ENCODE measurements around the gene PTPMT1. TPM values are rescaled to one million over a fixed set of nuclear protein-coding genes. Genes with fewer than 3 reads are reported as not detected.

Gene PTPMT1
- polyA plus RNA-seq, 3 donors: 39.2 to 87.8 (median 83.3) TPM

DNA sequence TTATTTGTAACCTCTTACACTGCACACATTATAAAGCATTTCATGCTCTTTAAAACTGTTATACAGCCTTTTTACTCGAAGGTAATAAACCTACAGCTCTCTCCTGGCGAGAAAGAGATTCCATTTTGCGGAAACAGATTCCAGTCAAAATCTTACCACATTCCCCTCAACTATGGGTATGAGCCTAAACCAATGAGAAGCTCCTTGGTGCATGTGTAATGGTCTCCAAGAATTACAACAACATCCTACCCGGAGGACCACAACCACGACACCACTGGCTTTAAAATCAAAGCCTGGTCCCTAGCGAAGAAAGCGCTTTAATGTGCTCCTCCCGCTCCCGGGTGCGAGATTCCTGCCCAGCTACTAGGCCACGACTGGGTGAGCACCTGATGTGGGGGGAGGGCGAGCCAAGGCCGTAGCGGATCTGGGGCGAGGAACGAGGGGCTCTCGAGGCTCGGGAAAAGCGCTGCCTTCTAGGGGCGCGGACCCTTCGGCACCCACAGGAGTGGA lies 13.3 kb upstream of the PTPMT1 start:
- Histone ChIP-seq H3K4me3 (replicated peaks in 1 of 3; ENCODE audit: low read depth in 2 of 3, low read length in 3 of 3) (peak overlapping the region; percentile 81 to 96 (median 92)), H3K4me1 (ENCODE audit: control insufficient read depth in 1 of 2, insufficient read depth in 2 of 2, low read length in 2 of 2) (peaks cover 52 to 62% of the 10 kb centered on the region in 2 donors), H2AFZ (ENCODE audit: insufficient read depth, low read depth, low read length, poor library complexity, severe bottlenecking) (peak overlapping the region; percentile 85), H3K27ac (ENCODE audit: low read depth in 1 of 2, low read length in 2 of 2) (peak overlapping the region; percentile 94 to 98), H3K36me3 (replicated peaks in 1 of 2; ENCODE audit: control insufficient read depth in 1 of 2, insufficient read depth in 2 of 2, low read length in 2 of 2) (no peaks in the 10 kb centered on the region), H4K20me1 (ENCODE audit: insufficient read depth, low read length) (peaks cover 23% of the 10 kb centered on the region), H3K9me3 (replicated peaks in 1 of 2; ENCODE audit: control insufficient read depth in 1 of 2, insufficient read depth in 1 of 2, low read length in 2 of 2) (no peaks in the 10 kb centered on the region), H3K27me3 (ENCODE audit: control insufficient read depth in 2 of 2, insufficient read depth in 2 of 2, low read length in 2 of 2) (no peaks in the 10 kb centered on the region), H3K9ac (ENCODE audit: insufficient read depth, low read length, poor library complexity, severe bottlenecking) (peak overlapping the region; percentile 94), H3K4me2 (replicated peaks; ENCODE audit: extremely low read depth, low read length, poor library complexity, severe bottlenecking) (peak overlapping the region; percentile 95), H3K79me2 (ENCODE audit: insufficient read depth, low read length) (peaks cover 64% of the 10 kb centered on the region)
- DNase-seq: peak; percentile 46 to 72 (median 59)
- WGBS (ENCODE audit: insufficient coverage): 0% methylated on average over 20 of the region's 22 CpGs
- Mint-ChIP-seq H3K27me3 (ENCODE audit: low read depth in 3 of 3) (no peaks in the 10 kb centered on the region), H3K9me3 (peaks cover 0 to 2% (median 0%) of the 10 kb centered on the region in 7 donors), H3K27ac (peak overlapping the region; percentile 98 to 99 (median 99)), H3K4me1 (peaks cover 48% of the 10 kb centered on the region), H3K36me3 (peaks cover 7 to 11% of the 10 kb centered on the region in 2 donors), H3K4me3 (peak overlapping the region; percentile 96 to 98)
- TF ChIP-seq, protein P1, sequence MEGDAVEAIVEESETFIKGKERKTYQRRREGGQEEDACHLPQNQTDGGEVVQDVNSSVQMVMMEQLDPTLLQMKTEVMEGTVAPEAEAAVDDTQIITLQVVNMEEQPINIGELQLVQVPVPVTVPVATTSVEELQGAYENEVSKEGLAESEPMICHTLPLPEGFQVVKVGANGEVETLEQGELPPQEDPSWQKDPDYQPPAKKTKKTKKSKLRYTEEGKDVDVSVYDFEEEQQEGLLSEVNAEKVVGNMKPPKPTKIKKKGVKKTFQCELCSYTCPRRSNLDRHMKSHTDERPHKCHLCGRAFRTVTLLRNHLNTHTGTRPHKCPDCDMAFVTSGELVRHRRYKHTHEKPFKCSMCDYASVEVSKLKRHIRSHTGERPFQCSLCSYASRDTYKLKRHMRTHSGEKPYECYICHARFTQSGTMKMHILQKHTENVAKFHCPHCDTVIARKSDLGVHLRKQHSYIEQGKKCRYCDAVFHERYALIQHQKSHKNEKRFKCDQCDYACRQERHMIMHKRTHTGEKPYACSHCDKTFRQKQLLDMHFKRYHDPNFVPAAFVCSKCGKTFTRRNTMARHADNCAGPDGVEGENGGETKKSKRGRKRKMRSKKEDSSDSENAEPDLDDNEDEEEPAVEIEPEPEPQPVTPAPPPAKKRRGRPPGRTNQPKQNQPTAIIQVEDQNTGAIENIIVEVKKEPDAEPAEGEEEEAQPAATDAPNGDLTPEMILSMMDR (IDR thresholded peaks at IDR 0.05): no peak
- intact Hi-C loops (cut with micrococcal nuclease): loop anchor here (2.0 to 5.0 kb wide), 4 partner anchors 35 to 55 kb away; no protein-coding TSS in a partner anchor

DNA sequence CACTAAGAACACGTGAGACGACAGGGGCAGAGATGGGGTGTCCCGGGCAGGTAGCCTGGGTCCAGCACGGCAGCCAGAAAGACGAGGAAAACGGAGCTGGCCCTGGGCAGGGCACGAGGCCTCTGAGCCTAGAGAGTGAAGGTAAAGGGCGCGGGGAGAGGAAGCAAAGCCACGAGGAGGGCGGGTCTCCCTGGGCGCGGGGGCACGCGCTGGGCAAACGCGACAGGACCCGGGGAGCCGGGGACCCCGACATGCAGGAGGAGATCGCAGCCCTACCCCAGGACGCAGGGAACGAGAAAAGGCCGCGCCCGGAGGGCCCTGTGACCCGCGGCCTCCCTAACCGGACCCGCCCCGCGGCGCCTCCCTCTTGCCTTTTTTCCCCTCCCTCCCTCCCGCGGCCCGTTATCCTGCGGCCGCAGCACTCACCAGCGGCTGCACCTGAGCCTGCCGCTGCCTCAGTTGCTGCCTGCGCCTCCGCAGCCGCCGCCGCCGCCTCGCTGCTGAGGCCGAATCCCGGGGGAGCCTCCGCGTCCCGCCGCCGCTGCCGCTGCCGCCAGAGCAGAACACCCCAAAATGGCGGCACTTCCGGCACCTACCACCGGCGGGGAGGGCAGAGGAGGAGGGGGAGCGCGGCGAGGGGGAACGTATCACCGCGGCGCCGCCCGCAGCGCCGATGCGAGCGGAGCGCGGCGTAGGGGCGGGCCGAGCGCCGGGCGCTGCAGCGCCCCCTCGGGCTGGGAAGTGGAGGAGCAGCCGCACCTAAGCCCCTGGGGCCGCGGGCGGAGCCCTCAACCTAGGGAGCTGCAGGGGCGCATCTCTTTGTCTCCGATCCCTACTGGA lies 12.6 kb upstream of the PTPMT1 start, which contains the start of gene CELF1:
CELF1 (minus strand) TSS at position 567 of the 840 bp plus-strand sequence. CDS start 53,609 bp downstream, outside the sequence.
- H3K9me3 Mint-ChIP-seq: peaks cover 0 to 2% (median 0%) of the 10 kb centered on the region in 7 donors
- Histone ChIP-seq H3K27me3 (ENCODE audit: control insufficient read depth in 2 of 2, insufficient read depth in 2 of 2, low read length in 2 of 2) (no peaks in the 10 kb centered on the region), H3K9ac (ENCODE audit: insufficient read depth, low read length, poor library complexity, severe bottlenecking) (peak within 1 kb of the TSS; percentile 94), H2AFZ (ENCODE audit: insufficient read depth, low read depth, low read length, poor library complexity, severe bottlenecking) (peak within 1 kb of the TSS; percentile 85), H3K9me3 (replicated peaks in 1 of 2; ENCODE audit: control insufficient read depth in 1 of 2, insufficient read depth in 1 of 2, low read length in 2 of 2) (no peaks in the 10 kb centered on the region), H3K27ac (ENCODE audit: low read depth in 1 of 2, low read length in 2 of 2) (peak within 1 kb of the TSS; percentile 94 to 98), H4K20me1 (ENCODE audit: insufficient read depth, low read length) (peaks cover 18% of the 10 kb centered on the region), H3K4me2 (replicated peaks; ENCODE audit: extremely low read depth, low read length, poor library complexity, severe bottlenecking) (peak within 1 kb of the TSS; percentile 95), H3K4me1 (ENCODE audit: control insufficient read depth in 1 of 2, insufficient read depth in 2 of 2, low read length in 2 of 2) (peaks cover 46 to 56% of the 10 kb centered on the region in 2 donors), H3K4me3 (replicated peaks in 1 of 3; ENCODE audit: low read depth in 2 of 3, low read length in 3 of 3) (peak within 1 kb of the TSS; percentile 81 to 96 (median 92)), H3K79me2 (ENCODE audit: insufficient read depth, low read length) (peaks cover 57% of the 10 kb centered on the region), H3K36me3 (replicated peaks in 1 of 2; ENCODE audit: control insufficient read depth in 1 of 2, insufficient read depth in 2 of 2, low read length in 2 of 2) (no peaks in the 10 kb centered on the region)
- TF ChIP-seq, protein P1 (IDR thresholded peaks at IDR 0.05): peak; percentile 97
- intact Hi-C loops (cut with micrococcal nuclease): loop anchor here (2.0 to 5.0 kb wide), 4 partner anchors 35 to 55 kb away; no protein-coding TSS in a partner anchor
- H3K27ac Mint-ChIP-seq: peak within 1 kb of the TSS; percentile 98 to 99 (median 99)
- under 1% methylated on average over 68 of the region's 89 CpGs for WGBS (ENCODE audit: insufficient coverage)
- no peaks in the 10 kb centered on the region for H3K27me3 Mint-ChIP-seq (ENCODE audit: low read depth in 3 of 3)
- H3K4me1 Mint-ChIP-seq: peaks cover 42% of the 10 kb centered on the region
- H3K4me3 Mint-ChIP-seq: peak within 1 kb of the TSS; percentile 96 to 98
- DNase-seq: peak; percentile 87 to 92 (median 89)
- peaks cover 7 to 11% of the 10 kb centered on the region in 2 donors for H3K36me3 Mint-ChIP-seq

All from CD14-positive monocyte (primary cell).